ENCODE data around the gene HMCN2.

DNA sequence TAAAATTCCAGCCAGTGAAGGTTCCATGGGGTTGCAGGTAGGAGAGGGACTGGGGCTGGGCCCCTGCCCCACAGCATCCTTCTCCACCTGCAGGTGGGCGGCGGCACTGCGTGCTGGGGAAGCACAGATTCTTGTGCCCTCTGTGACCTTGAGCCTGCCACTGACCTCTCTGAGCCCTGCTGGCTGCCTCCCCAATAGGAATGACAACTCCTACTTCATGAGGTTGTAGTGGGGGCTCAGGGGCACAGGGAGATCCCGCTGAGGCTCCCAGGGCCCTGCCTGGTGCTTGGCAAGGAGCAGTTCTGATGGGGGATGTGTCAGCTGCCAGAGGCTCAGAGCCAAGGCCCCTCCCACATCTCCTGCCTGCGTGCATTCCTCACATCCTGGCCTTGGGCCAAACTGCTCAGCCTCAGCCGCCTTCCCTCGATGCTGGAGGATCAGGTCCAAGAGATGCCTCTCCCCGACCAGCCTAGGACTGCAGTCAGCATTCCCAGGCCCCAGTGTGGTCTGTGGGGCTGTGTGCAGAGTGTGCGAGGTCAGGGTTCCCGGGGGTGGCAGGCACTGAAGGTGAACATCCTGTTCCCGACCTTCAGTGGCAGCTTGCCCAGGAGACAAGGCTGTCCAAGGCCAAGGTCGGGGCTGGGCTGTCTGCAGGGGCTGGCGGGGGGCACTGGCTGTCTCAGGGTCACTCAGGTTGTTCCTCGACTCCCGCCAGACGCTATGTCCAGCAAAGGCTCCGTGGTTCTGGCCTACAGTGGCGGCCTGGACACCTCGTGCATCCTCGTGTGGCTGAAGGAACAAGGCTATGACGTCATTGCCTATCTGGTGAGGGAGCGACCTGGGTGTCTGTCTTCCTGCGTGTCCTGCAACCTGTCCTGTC lies 186.2 kb downstream of the HMCN2 start:
- TF ChIP-seq, protein P1, sequence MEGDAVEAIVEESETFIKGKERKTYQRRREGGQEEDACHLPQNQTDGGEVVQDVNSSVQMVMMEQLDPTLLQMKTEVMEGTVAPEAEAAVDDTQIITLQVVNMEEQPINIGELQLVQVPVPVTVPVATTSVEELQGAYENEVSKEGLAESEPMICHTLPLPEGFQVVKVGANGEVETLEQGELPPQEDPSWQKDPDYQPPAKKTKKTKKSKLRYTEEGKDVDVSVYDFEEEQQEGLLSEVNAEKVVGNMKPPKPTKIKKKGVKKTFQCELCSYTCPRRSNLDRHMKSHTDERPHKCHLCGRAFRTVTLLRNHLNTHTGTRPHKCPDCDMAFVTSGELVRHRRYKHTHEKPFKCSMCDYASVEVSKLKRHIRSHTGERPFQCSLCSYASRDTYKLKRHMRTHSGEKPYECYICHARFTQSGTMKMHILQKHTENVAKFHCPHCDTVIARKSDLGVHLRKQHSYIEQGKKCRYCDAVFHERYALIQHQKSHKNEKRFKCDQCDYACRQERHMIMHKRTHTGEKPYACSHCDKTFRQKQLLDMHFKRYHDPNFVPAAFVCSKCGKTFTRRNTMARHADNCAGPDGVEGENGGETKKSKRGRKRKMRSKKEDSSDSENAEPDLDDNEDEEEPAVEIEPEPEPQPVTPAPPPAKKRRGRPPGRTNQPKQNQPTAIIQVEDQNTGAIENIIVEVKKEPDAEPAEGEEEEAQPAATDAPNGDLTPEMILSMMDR (IDR thresholded peaks at IDR 0.05): peak; percentile 15
- TF ChIP-seq EZH2 (IDR thresholded peaks at IDR 0.05; ENCODE audit: borderline replicate concordance, insufficient read depth, low read depth, low read length, poor library complexity, severe bottlenecking): no peak
